ENCODE data around the gene ADGRV1. TPM values are rescaled to one million over a fixed set of nuclear protein-coding genes. Genes with fewer than 3 reads are reported as not detected.

The ADGRV1 gene
- total RNA-seq, 4 donors from 2014 or later = 0.28 to 6.5 (median 3.7) TPM

GRCh38 chr5:90899014-90899604, 340.5 kb downstream of the ADGRV1 start:
- Histone ChIP-seq H3K36me3 (no peaks in the 10 kb centered on the region), H3K9me3 (no peaks in the 10 kb centered on the region), H3K4me3 (no peak overlapping the region), H3K27ac (peak overlapping the region in 1 of 4 donors; percentile 28), H3K4me1 (peaks cover 0 to 12% (median 0%) of the 10 kb centered on the region in 4 donors), H3K27me3 (no peaks in the 10 kb centered on the region)
- no peak for TF ChIP-seq POLR2A (IDR thresholded peaks at IDR 0.05)
- TF ChIP-seq CTCF (IDR thresholded peaks at IDR 0.05) = no peak
- DNase-seq = no peak

DNA sequence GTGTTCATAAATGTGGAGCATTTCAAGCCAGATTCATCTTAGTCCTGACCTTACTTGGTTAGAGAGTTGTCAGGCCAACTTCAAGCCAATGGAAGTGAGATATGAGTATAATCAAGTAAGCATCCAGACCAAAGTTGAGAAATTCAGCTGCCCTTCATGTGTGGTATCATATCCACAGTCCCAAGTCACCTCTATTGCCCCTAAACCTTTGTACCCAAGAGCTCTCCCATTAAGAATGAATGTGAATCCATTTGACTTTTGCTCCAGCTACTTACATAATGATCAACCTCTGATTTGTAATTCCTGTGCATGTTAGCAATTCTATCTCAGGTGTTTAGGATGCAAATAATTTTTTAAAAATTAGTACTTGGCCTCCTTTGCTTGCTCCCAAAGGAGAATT, 342.7 kb downstream of the ADGRV1 start:
- Histone ChIP-seq H3K36me3 (no peaks in the 10 kb centered on the region), H3K9me3 (no peaks in the 10 kb centered on the region), H3K4me3 (no peak overlapping the region), H3K27me3 (no peaks in the 10 kb centered on the region), H3K27ac (no peak overlapping the region), H3K4me1 (peaks cover 0 to 12% (median 0%) of the 10 kb centered on the region in 4 donors)
- no peak for DNase-seq
- TF ChIP-seq POLR2A (IDR thresholded peaks at IDR 0.05) (no peak), CTCF (IDR thresholded peaks at IDR 0.05) (no peak)

DNA sequence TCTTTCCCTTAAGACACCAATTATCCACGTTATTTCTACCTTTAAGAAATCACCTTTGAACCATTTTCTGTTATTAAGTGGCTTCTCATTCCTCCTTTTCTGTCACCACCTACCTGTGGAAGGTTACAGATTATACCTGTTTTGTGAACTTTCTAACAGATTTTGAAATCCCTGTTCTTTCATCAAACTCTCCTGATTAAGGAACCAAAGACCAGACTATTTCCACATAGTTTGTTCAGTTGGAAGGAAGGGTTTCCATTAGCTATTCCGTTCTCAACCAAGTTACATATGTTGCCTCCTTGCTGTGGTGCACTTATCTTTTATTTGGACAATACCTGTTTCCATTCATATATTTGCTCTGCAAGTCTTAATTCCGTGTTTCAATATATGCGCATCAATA, 343.6 kb downstream of the ADGRV1 start:
- peaks cover 0 to 12% (median 0%) of the 10 kb centered on the region in 4 donors for H3K4me1 ChIP-seq
- no peak overlapping the region for H3K27ac ChIP-seq
- H3K9me3 ChIP-seq = no peaks in the 10 kb centered on the region
- DNase-seq = no peak
- no peak for TF ChIP-seq POLR2A (IDR thresholded peaks at IDR 0.05)
- no peak for TF ChIP-seq CTCF (IDR thresholded peaks at IDR 0.05)
- no peaks in the 10 kb centered on the region for H3K27me3 ChIP-seq
- no peak overlapping the region for H3K4me3 ChIP-seq
- no peaks in the 10 kb centered on the region for H3K36me3 ChIP-seq

- H3K27ac ChIP-seq = no peak overlapping the region
- no peaks in the 10 kb centered on the region for H3K9me3 ChIP-seq
- H3K27me3 ChIP-seq = no peaks in the 10 kb centered on the region
- no peaks in the 10 kb centered on the region for H3K36me3 ChIP-seq
- no peak for DNase-seq
- TF ChIP-seq POLR2A (IDR thresholded peaks at IDR 0.05) = no peak
- no peak for TF ChIP-seq CTCF (IDR thresholded peaks at IDR 0.05)
- peaks cover 0 to 12% (median 0%) of the 10 kb centered on the region in 4 donors for H3K4me1 ChIP-seq
- no peak overlapping the region for H3K4me3 ChIP-seq
Measured at GRCh38 chr5:90902651-90903386, 344.2 kb downstream of the ADGRV1 start.

DNA sequence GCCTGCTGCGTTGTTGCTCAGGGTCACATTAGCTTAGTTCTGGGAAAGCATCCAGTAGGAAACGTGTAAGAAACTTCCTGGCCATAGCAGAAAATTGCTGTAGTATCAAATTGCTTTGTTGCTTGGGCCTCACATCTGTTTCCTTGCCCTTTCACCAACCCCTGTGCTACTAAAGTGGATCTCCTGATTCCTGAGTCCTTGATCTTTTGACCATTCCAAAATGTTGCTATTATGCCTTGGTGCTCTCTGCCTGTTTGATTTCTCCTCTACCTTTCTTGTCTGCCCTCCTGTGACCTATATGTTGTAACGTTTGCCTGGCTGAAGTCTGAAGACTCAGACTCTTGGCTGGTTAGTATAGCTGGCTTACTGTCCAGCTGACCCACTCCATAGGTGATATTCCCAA, 350.5 kb downstream of the ADGRV1 start:
- Histone ChIP-seq H3K27ac (no peak overlapping the region), H3K27me3 (no peaks in the 10 kb centered on the region), H3K4me1 (no peaks in the 10 kb centered on the region), H3K36me3 (no peaks in the 10 kb centered on the region), H3K4me3 (no peak overlapping the region), H3K9me3 (no peaks in the 10 kb centered on the region)
- TF ChIP-seq POLR2A (IDR thresholded peaks at IDR 0.05) (no peak), CTCF (IDR thresholded peaks at IDR 0.05) (no peak)
- DNase-seq = no peak

Measured in Peyer's patch (tissue), 4 donors.